RWPE2 (cell line): ENCODE results near the gene BIRC2.

Experiments
- ATAC-seq: fragments of 200-7000 bp; cut with Tn5 transposase; 3 replicates; pipeline ENCODE4 v1.9.1; 2021; ENCODE audit warnings: low read depth
- DNase-seq: peaks from one replicate; pipeline ENCODE4 v3.0.0-alpha.2; 2020; ENCODE audit warnings: low spot score
- H3K27ac ChIP-seq: fragments of 450-650 bp; 2 replicates; pipeline ENCODE4 v1.5.1; 2017; ENCODE audit warnings: mild to moderate bottlenecking; ENCODE audit not compliant: poor library complexity, severe bottlenecking
- H3K27me3 ChIP-seq: fragments of 250-450 bp; sonication (Bioruptor Pico); 2 replicates; pipeline ENCODE4 v1.5.1; 2021; ENCODE audit warnings: mild to moderate bottlenecking, moderate library complexity; ENCODE audit not compliant: insufficient read depth, poor library complexity, severe bottlenecking
- H3K36me3 ChIP-seq: fragments of 250-450 bp; sonication (Bioruptor Pico); 2 replicates; pipeline ENCODE4 v1.5.1; 2020; ENCODE audit warnings: low read depth, mild to moderate bottlenecking, moderate library complexity
- H3K4me1 ChIP-seq: fragments of 250-450 bp; sonication (Bioruptor Pico); 2 replicates; pipeline ENCODE4 v1.5.1; 2021; ENCODE audit warnings: mild to moderate bottlenecking, moderate library complexity; ENCODE audit not compliant: insufficient read depth, poor library complexity, severe bottlenecking
- H3K4me3 ChIP-seq: fragments of 250-450 bp; sonication (Bioruptor Pico); 2 replicates; pipeline ENCODE4 v1.5.1; 2021; ENCODE audit warnings: mild to moderate bottlenecking, moderate library complexity; ENCODE audit not compliant: severe bottlenecking
- H3K9me3 ChIP-seq: fragments of 250-450 bp; sonication (Bioruptor Pico); 2 replicates; pipeline ENCODE4 v1.5.1; 2021; ENCODE audit warnings: mild to moderate bottlenecking, moderate library complexity; ENCODE audit not compliant: severe bottlenecking
- CTCF ChIP-seq: fragments of 450-650 bp; IDR thresholded peaks from one replicate; pipeline ENCODE4 v1.5.1; 2017; ENCODE audit warnings: mild to moderate bottlenecking, moderate library complexity; ENCODE audit not compliant: poor library complexity, severe bottlenecking

Gene BIRC2

GRCh38 chr11:102357116-102357515, 10.1 kb downstream of the BIRC2 start:
- Histone ChIP-seq H3K4me1 (no peaks in the 10 kb centered on the region), H3K36me3 (peaks cover 80% of the 10 kb centered on the region), H3K27ac (no peak overlapping the region), H3K9me3 (peaks cover 11% of the 10 kb centered on the region), H3K4me3 (no peak overlapping the region), H3K27me3 (no peaks in the 10 kb centered on the region)
- DNase-seq (no peak), ATAC-seq (no peak)
- no peak for TF ChIP-seq CTCF

- TF ChIP-seq CTCF: no peak
- H3K27me3 ChIP-seq: no peaks in the 10 kb centered on the region
- DNase-seq (no peak), ATAC-seq (no peak)
- peaks cover 11% of the 10 kb centered on the region for H3K9me3 ChIP-seq
- H3K4me1 ChIP-seq: no peaks in the 10 kb centered on the region
- no peak overlapping the region for H3K27ac ChIP-seq
- no peak overlapping the region for H3K4me3 ChIP-seq
- peaks cover 80% of the 10 kb centered on the region for H3K36me3 ChIP-seq
These were observed 12.4 kb downstream of the BIRC2 start for GRCh38 chr11:102359372-102359771.

- TF ChIP-seq CTCF: no peak
- Histone ChIP-seq H3K4me1 (no peaks in the 10 kb centered on the region), H3K27me3 (no peaks in the 10 kb centered on the region), H3K36me3 (peaks cover 75% of the 10 kb centered on the region), H3K27ac (no peak overlapping the region), H3K4me3 (no peak overlapping the region), H3K9me3 (peaks cover 11% of the 10 kb centered on the region)
- DNase-seq: no peak
- ATAC-seq: no peak
These were observed 13.7 kb downstream of the BIRC2 start for GRCh38 chr11:102360681-102361080.

- H3K27ac ChIP-seq: no peak overlapping the region
- H3K36me3 ChIP-seq: peaks cover 77% of the 10 kb centered on the region
- H3K4me1 ChIP-seq: no peaks in the 10 kb centered on the region
- peaks cover 11% of the 10 kb centered on the region for H3K9me3 ChIP-seq
- DNase-seq: no peak
- no peaks in the 10 kb centered on the region for H3K27me3 ChIP-seq
- no peak; the same call in 2 of the 3 replicates for ATAC-seq
- no peak for TF ChIP-seq CTCF
- no peak overlapping the region for H3K4me3 ChIP-seq
These were observed 14.3 kb downstream of the BIRC2 start for GRCh38 chr11:102361086-102362031.

GRCh38 chr11:102364991-102365390, 18.0 kb downstream of the BIRC2 start:
- no peak for TF ChIP-seq CTCF
- Histone ChIP-seq H3K4me3 (no peak overlapping the region), H3K9me3 (no peaks in the 10 kb centered on the region), H3K27ac (no peak overlapping the region), H3K36me3 (peaks cover 72% of the 10 kb centered on the region), H3K4me1 (no peaks in the 10 kb centered on the region), H3K27me3 (no peaks in the 10 kb centered on the region)
- no peak for DNase-seq
- ATAC-seq: no peak
